MCF 10A (cell line): ENCODE results near the gene NUDT4. TPM values are rescaled to one million over a fixed set of nuclear protein-coding genes. Genes with fewer than 3 reads are reported as not detected.
A peak's percentile ranks its signal among the peaks of the same experiment; 100 is the strongest.
"Not testable (repeated sequence)": the region's sequence is repeated elsewhere in the genome, so short reads cannot be mapped to it uniquely, and the experiment has no call there.

Experiments
- BruUV-seq: library from RNA; stranded (reverse); fragments of 400-500 nt; replicated peaks from 2 replicates; lab custom pipeline; 2021; lab: Mats Ljungman, UMichigan
- CTCF ChIA-PET: fragments of 300-600 bp; sonication (Branson Sonifier 250); formaldehyde crosslinking; extraction: SDS; loops from one replicate; lab custom pipeline; 2021; ENCODE audit warnings: antibody characterized with exemption, inconsistent platforms; lab: Yijun Ruan, JAX
- POLR2A ChIA-PET: fragments of 300-600, 350-650 bp; sonication (Branson Sonifier 250); formaldehyde crosslinking; extraction: SDS; loops from one replicate; lab custom pipeline; 2020; ENCODE audit warnings: antibody characterized with exemption, inconsistent platforms; lab: Yijun Ruan, JAX
- DNase-seq: peaks from one replicate; pipeline ENCODE4 v3.0.0-alpha.2; 2018; ENCODE audit not compliant: unreplicated experiment
- H3K27ac Mint-ChIP-seq: one replicate; pipeline ENCODE4 v1.8.0; 2022; ENCODE audit warnings: mild to moderate bottlenecking, low read depth, mixed read lengths; ENCODE audit not compliant: unreplicated experiment
- H3K27me3 Mint-ChIP-seq: one replicate; pipeline ENCODE4 v1.8.0; 2022; ENCODE audit warnings: mixed read lengths; ENCODE audit not compliant: insufficient read depth, unreplicated experiment
- H3K36me3 Mint-ChIP-seq: one replicate; pipeline ENCODE4 v1.8.0; 2022; ENCODE audit warnings: mild to moderate bottlenecking, moderate library complexity, mixed read lengths; ENCODE audit not compliant: insufficient read depth, unreplicated experiment
- H3K4me1 Mint-ChIP-seq: one replicate; pipeline ENCODE4 v1.8.0; 2022; ENCODE audit warnings: mixed read lengths; ENCODE audit not compliant: insufficient read depth, unreplicated experiment
- H3K4me3 Mint-ChIP-seq: one replicate; pipeline ENCODE4 v1.8.0; 2022; ENCODE audit warnings: mild to moderate bottlenecking, moderate library complexity, mixed read lengths; ENCODE audit not compliant: unreplicated experiment
- H3K9me3 Mint-ChIP-seq: one replicate; pipeline ENCODE4 v1.8.0; 2022; ENCODE audit warnings: mixed read lengths; ENCODE audit not compliant: unreplicated experiment
- CTCF ChIP-seq: fragments of 200-600 bp; IDR thresholded peaks from one replicate; pipeline ENCODE4 v1.8.0; 2022; ENCODE audit warnings: antibody characterized with exemption, mild to moderate bottlenecking; ENCODE audit not compliant: unreplicated experiment
- intact Hi-C: fragments of 100-400 bp; cut with micrococcal nuclease; formaldehyde crosslinking; loops from 2 replicates; pipeline ENCODE4 v1.14.1; 2022
- total RNA-seq: library from RNA; stranded (reverse); gene quantifications from 2 replicates; pipeline ENCODE4 v1.2.3, GENCODE V29; 2022

NUDT4 gene
- total RNA-seq, 1 experiment from 2014 or later, result 79.8 TPM

- H3K4me1 Mint-ChIP-seq, result no peaks in the 10 kb centered on the region
- peaks cover 6% of the 10 kb centered on the region for H3K36me3 Mint-ChIP-seq
- no peak overlapping the region for H3K4me3 Mint-ChIP-seq
- POLR2A ChIA-PET, result no interaction called here
- no peak for DNase-seq
- BruUV-seq, result no TSS peak
- H3K9me3 Mint-ChIP-seq, result no peaks in the 10 kb centered on the region
- no peak for TF ChIP-seq CTCF
- intact Hi-C loops, result no loop called here
- H3K27ac Mint-ChIP-seq, result no peak overlapping the region
- CTCF ChIA-PET, result no interaction called here
- no peaks in the 10 kb centered on the region for H3K27me3 Mint-ChIP-seq
Measured at GRCh38 chr12:93370947-93371346, 6.8 kb upstream of the NUDT4 start.

DNA sequence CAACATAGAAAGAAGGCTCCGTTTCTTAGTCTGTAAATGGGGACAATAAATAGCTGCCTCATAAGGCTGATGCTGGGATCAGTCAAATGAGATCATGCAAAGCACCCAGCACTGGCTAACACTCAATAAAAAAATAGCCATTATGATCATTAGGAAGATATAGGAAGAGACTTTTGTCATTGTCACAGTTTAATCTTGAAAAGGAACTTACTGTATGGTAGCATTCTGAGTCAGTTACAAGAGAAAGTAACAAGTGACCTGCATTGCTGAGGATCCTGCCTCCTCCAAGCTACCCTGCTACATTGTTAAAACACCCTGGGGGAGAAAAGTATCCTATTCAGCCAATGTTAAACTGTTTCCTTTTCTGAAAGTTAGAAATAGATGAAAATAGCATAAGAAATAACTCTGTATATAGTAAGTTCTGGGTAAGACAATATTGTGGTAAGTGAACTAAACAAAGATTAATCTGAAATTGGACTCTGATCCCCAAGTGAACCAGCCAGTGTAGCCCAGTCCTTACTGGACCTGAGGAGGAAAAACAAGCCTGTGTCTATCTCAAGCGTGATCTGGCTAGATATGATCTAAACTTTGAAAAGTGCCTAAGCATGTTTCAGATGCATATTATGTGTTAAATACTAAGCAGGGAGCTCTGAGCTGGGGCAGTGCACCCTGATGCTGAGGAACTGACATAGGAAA is 3.6 kb upstream of the NUDT4 start:
- no peaks in the 10 kb centered on the region for H3K27me3 Mint-ChIP-seq
- no peaks in the 10 kb centered on the region for H3K9me3 Mint-ChIP-seq
- ChIA-PET CTCF (interaction anchor here (0.6 to 1.4 kb wide), 2 partner anchors 130 to 496 kb away, joined by 3 read pairs; no protein-coding TSS in a partner anchor), POLR2A (interaction anchor here (0.6 to 1.6 kb wide), 5 partner anchors 48 to 371 kb away, joined by 3 to 4 read pairs (median 3); no protein-coding TSS in a partner anchor)
- H3K27ac Mint-ChIP-seq, result no peak overlapping the region
- peaks cover 13% of the 10 kb centered on the region for H3K4me1 Mint-ChIP-seq
- DNase-seq, result no peak
- BruUV-seq, result no TSS peak
- TF ChIP-seq CTCF, result no peak
- H3K36me3 Mint-ChIP-seq, result peaks cover 6% of the 10 kb centered on the region
- no peak overlapping the region for H3K4me3 Mint-ChIP-seq
- intact Hi-C loops, result no loop called here

- intact Hi-C loops, result loop anchor here (5.0 kb wide), 1 partner anchor 134 kb away; no protein-coding TSS in a partner anchor
- ChIA-PET POLR2A (interaction anchor here (0.7 to 6.1 kb wide), 8 partner anchors 12 to 330 kb away, joined by 3 to 53 read pairs (median 5); no protein-coding TSS in a partner anchor), CTCF (interaction anchor here (0.7 to 1.7 kb wide), 5 partner anchors 21 to 662 kb away, joined by 3 to 9 read pairs (median 4); no protein-coding TSS in a partner anchor)
- no TSS peak for BruUV-seq
- Mint-ChIP-seq H3K4me1 (peaks cover 13% of the 10 kb centered on the region), H3K27me3 (no peaks in the 10 kb centered on the region), H3K4me3 (no peak overlapping the region), H3K27ac (no peak overlapping the region), H3K9me3 (no peaks in the 10 kb centered on the region), H3K36me3 (peaks cover 6% of the 10 kb centered on the region)
- DNase-seq, result no peak
- TF ChIP-seq CTCF, result no peak
Measured at GRCh38 chr12:93375906-93376305, 1.8 kb upstream of the NUDT4 start.

DNA sequence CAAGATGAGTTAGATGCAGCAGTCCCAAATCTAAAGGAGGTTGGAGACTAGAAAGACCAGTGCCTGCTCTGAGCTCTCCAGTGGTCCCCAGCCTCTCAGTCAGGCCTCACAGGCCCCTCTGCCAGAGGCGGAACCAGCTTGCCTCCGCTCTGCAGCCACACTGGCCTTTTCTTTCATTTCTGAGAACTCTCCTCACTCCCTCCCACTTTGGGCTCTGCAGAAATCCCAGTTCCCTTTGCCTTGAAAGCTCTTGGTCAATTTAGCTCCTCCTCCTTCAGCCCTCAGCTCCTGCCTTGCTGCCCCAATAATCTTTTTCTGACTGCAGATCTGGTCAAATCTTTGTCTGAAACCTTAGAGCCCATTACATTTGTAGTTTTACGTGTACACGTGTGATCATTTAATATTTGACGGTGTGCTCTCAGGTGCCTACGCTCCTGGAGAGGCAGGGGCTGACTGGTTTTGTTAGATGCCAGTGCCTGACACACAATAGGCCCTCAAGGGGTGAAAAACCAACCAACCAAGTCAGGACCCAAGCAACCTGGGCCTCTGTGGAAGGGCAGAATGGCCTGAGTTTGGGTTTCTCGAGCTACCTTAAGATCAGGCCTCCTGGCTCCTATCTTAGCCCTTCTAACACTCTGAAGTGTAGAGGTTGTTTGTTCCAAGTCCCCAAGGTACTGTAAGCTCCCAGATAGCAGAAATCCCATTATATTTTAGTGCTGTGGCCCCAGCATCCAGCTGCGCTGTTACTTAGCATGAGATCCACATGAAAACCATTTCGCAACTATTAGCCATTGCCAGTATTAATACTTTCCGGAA is 1.1 kb upstream of the NUDT4 start:
- no peak for TF ChIP-seq CTCF
- H3K36me3 Mint-ChIP-seq, result peaks cover 6% of the 10 kb centered on the region
- peaks cover 20% of the 10 kb centered on the region for H3K4me1 Mint-ChIP-seq
- CTCF ChIA-PET, result interaction anchor here (0.6 to 1.7 kb wide), 7 partner anchors 9 to 603 kb away, joined by 3 to 9 read pairs (median 4); no protein-coding TSS in a partner anchor
- peak overlapping the region; percentile 79 for H3K27ac Mint-ChIP-seq
- POLR2A ChIA-PET, result interaction anchor here (0.6 to 6.1 kb wide), 21 partner anchors 11 to 448 kb away, joined by 3 to 53 read pairs (median 3); partner anchors contain the start of gene EEA1
- peak; percentile 16 for DNase-seq
- H3K27me3 Mint-ChIP-seq, result no peaks in the 10 kb centered on the region
- H3K4me3 Mint-ChIP-seq, result peak overlapping the region; percentile 98
- intact Hi-C loops, result loop anchor here (5.0 kb wide), 1 partner anchor 134 kb away; no protein-coding TSS in a partner anchor
- no peaks in the 10 kb centered on the region for H3K9me3 Mint-ChIP-seq
- no TSS peak for BruUV-seq

- CTCF ChIA-PET, result interaction anchor here (6.7 kb wide), 1 partner anchor 19 kb away, joined by 40 read pairs; no protein-coding TSS in a partner anchor
- BruUV-seq, result not testable (repeated sequence)
- intact Hi-C loops, result loop anchor here (2.0 to 5.0 kb wide), 2 partner anchors 136 to 252 kb away; no protein-coding TSS in a partner anchor
Measured at GRCh38 chr12:93378196-93378997, 672 bp downstream of the NUDT4 start.

More at GRCh38 chr12:93378196-93378997, 672 bp downstream of the NUDT4 start:
- Mint-ChIP-seq H3K4me1 (peaks cover 24% of the 10 kb centered on the region), H3K4me3 (peak overlapping the region; percentile 98), H3K27ac (peak overlapping the region; percentile 50)
- not testable (repeated sequence) for H3K36me3 Mint-ChIP-seq, H3K9me3 Mint-ChIP-seq, H3K27me3 Mint-ChIP-seq
- peak; percentile 64 for DNase-seq
- POLR2A ChIA-PET, result interaction anchor here (0.7 to 6.1 kb wide), 15 partner anchors 134 to 1081 kb away, joined by 3 to 53 read pairs (median 4); partner anchors contain the start of genes CEP83 and EEA1
